GM13977 (cell line): Measurements from ENCODE around the gene ANAPC15.
"Not testable (repeated sequence)": the region's sequence is repeated elsewhere in the genome, so short reads cannot be mapped to it uniquely, and the experiment has no call there.

Experiments used
- DNase-seq: peaks from one replicate; pipeline ENCODE4 v3.0.0; 2012; ENCODE audit warnings: low spot score
- CTCF ChIP-seq: IDR thresholded peaks from 2 replicates; pipeline ENCODE4 v1.5.1; 2012; ENCODE audit warnings: mild to moderate bottlenecking, control low read depth; ENCODE audit not compliant: insufficient read depth; ENCODE audit errors: extremely low read depth, missing control alignments
- in situ Hi-C: fragments of 300-500 bp; cut with MboI; formaldehyde crosslinking; loops from one replicate; pipeline ENCODE4 v1.12.0; 2022; ENCODE audit warnings: low sequenced_read_pairs, low pct_unique_long_range_greater_than_20kb, mixed read lengths, inconsistent platforms; ENCODE audit not compliant: unreplicated experiment

Gene ANAPC15

GRCh38 chr11:72112143-72112977 is at the start of gene ANAPC15:
TSS of gene ANAPC15 (minus strand) at chr11:72112695. CDS start at chr11:72111276, 1,419 bp downstream.
- in situ Hi-C loops, result no loop called here
- peak; percentile 87 for DNase-seq
- TF ChIP-seq CTCF, result no peak

- in situ Hi-C loops, result no loop called here
- no peak for TF ChIP-seq CTCF
- no peak for DNase-seq
Observed at GRCh38 chr11:72160319-72160718, 47.8 kb upstream of the ANAPC15 start.

GRCh38 chr11:72157131-72157530 is 44.6 kb upstream of the ANAPC15 start:
- DNase-seq, result no peak
- TF ChIP-seq CTCF, result no peak
- in situ Hi-C loops, result no loop called here

GRCh38 chr11:72155751-72156150 is 43.3 kb upstream of the ANAPC15 start:
- TF ChIP-seq CTCF, result no peak
- in situ Hi-C loops, result no loop called here
- DNase-seq, result no peak

GRCh38 chr11:72154816-72155215 is 42.3 kb upstream of the ANAPC15 start:
- no peak for TF ChIP-seq CTCF
- no peak for DNase-seq
- in situ Hi-C loops, result no loop called here

GRCh38 chr11:72153874-72154273 is 41.4 kb upstream of the ANAPC15 start:
- DNase-seq, in situ Hi-C loops: not testable (repeated sequence)

- in situ Hi-C loops, result no loop called here
- DNase-seq, result no peak
- TF ChIP-seq CTCF, result no peak
Observed at GRCh38 chr11:72150882-72151281, 38.4 kb upstream of the ANAPC15 start.
